HG03457 (cell line): ENCODE data around the gene LAMA1.

Experiments
- ATAC-seq: cut with Tn5 transposase; IDR thresholded peaks from one replicate; pipeline ENCODE4 v1.9.1; 2021; ENCODE audit warnings: moderate number of reproducible peaks; ENCODE audit not compliant: unreplicated experiment

The LAMA1 gene

GRCh38 chr18:7000484-7001096 lies 117.0 kb downstream of the LAMA1 start:
- no peak for ATAC-seq

DNA sequence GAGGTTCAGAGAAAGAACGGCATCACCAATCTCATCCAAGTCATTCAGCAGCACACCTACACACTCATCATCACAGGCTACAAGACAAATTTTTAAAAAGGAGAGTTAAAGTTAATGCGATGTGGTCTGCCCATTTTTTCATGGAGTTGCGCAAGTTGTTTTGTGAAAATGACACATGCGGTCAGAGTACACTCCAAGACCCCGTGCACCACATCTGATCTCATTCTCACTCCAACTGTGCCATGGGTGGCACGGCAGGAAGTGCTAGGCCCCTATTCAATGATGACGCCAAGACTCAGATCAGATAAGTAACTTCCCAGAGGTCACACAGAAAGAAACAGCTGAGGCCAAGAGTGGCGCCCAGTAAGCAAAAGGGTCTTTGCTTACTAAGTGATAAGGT lies 119.8 kb downstream of the LAMA1 start:
- ATAC-seq: no peak

GRCh38 chr18:6994771-6995430 lies 122.7 kb downstream of the LAMA1 start:
- ATAC-seq: no peak

GRCh38 chr18:6994056-6994770 lies 123.4 kb downstream of the LAMA1 start:
- no peak for ATAC-seq

DNA sequence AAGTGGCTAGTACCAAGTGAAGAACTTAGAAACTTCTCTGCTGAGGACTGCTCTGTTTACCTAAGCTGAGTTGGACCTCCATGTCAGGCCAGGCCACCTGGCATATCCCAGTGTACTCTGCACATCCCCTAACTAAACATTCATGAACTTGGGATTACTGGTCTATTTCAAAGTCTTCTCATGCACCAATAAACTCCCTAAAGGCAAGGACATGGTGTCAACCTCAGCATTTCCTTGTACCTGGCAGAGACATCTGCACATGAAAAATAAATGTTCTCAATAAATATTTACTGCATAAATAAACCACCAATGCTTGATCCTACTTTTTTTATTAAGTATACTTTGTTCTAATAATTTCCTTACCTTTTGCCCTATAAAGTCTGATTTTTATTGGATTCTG lies 124.8 kb downstream of the LAMA1 start:
- ATAC-seq: no peak

- no peak for ATAC-seq
Measured at GRCh38 chr18:6983366-6983765, 134.2 kb downstream of the LAMA1 start.

DNA sequence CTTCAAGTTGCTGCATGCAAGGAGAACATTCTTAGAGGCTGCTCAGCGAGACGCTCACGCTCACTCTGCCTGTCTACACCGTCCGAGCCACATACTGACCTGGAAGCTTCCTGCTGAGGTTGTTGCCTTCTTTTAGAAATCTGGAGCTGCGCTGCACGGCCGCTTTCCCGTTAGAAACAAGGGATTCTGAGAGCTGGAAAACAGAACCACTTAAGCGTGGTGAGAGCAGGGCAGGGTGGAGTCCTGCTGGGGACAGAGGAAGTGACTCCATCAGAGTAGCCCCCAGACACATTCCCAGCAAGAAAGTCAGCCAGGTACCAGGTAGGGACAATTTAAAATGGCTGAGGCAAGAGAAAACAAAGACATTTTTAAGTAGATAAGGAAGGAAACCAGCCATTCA lies 135.2 kb downstream of the LAMA1 start:
- ATAC-seq: no peak

GRCh38 chr18:6980363-6980762 lies 137.2 kb downstream of the LAMA1 start:
- ATAC-seq: no peak

DNA sequence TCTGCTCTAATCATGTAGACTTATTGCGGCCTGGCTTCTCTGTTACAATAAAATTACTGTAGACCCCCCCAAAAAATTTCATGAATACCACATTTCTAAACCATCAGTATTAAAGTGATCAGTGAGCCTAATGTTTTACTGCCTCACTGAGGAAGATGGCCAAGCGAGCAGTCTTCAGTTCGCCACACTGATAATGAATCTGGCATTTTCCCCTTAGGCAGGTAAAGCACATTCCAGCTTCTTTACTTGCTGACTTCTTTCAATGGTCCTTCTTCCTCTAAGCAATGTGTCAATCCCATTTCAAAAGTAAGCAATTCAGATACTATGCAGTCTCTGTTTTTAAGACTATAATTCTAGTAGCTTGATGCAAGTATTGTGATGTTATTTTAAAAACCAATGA lies 137.6 kb downstream of the LAMA1 start:
- ATAC-seq: no peak

- no peak for ATAC-seq
Measured at GRCh38 chr18:6976935-6977334, 140.7 kb downstream of the LAMA1 start.

DNA sequence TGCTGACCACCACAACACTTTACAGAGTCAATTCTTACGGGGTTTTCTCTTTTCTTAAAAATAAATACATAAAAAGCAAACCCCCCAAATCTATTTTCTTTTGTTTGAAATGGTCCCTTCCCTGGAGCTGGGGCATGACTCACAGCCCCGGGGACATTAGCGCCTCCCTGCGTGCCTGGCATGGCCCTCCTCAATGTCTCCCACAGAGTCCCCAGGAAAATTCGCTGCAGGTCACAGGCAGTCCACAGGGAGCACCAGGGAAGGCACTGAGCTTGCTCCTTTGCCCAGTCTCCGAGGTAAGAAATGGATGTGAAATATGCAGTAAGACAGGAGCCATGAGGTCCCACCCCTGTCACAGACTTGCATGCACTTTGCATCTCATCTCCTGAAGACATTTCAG lies 142.5 kb downstream of the LAMA1 start:
- ATAC-seq: no peak

DNA sequence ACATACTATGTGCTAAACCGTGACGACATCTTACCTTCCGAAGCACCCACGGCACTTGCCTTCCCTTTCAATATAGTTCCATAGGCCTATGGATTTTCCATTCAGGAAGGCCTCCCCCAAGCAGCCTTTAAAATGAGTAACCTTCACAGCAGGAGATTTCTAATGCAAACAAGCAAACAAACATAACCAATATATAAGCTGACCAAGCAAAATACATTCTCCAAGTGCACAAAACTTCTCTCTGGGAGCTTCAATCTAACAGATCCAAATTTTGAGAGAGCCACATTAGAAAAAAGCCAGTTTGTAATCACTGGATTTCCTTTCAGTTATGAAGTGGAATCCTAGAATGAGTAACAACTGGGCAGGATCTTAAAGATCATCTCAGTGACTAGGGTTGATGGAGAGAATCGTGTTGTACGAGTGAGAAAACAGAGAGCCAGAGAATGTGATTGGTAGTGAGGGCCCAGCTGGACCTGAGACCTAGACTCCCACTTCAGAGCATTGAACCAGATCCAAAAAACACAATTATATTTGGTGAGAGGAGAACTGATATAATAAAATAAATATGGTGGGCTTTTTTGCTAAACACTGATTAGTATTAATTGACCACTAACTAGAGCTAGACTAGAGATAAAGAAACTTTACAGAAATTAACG lies 145.6 kb downstream of the LAMA1 start:
- ATAC-seq: no peak

DNA sequence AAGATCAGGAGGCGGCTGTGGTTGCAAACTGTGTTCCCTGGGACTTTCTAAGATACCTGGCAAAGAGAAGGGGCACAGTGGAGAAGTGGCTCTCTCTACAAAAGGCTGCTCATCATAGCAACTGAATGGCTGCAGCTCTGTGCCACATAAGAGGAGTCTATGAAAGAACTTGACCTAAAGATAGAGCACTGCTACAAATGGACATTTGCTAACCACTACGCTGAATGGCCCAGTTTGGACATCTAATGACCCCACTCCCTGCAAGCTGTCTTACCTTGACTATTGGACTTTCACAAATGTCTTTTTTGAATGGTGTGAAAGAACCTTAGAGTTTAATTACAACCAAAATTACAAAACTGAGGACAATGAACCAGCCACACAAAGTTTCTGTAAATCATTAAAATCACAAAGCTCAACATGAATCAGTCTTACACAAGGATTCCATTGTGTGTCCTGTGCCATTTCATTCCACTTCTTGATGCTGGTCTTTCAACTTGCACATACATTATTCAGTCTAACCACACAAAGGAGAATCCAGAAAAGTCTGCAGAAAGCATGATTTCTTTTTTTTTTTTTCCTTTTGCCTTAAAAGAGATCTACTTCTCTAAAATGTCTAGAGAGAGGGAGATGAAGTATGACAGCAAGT lies 154.0 kb downstream of the LAMA1 start:
- no peak for ATAC-seq

- ATAC-seq: no peak
Measured at GRCh38 chr18:6962571-6963451, 154.8 kb downstream of the LAMA1 start.

DNA sequence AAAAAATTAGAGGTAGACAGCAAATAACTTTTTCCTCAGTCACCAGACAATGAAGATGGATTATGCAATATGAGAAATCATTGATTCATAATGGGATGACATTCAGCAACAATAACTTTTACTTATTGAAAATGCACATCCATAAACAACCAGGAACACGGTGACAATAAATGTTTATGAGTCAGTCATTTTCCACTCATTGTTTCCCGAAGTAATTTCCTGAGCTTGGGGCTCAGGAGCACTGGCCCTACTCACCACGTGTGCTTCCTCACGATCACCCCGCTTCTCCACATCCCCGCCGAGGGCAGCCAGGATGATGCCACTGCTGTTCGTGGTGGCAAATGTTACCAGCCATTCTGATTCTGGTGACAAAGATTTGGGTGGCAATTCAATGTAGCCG lies 156.3 kb downstream of the LAMA1 start:
- ATAC-seq: no peak

DNA sequence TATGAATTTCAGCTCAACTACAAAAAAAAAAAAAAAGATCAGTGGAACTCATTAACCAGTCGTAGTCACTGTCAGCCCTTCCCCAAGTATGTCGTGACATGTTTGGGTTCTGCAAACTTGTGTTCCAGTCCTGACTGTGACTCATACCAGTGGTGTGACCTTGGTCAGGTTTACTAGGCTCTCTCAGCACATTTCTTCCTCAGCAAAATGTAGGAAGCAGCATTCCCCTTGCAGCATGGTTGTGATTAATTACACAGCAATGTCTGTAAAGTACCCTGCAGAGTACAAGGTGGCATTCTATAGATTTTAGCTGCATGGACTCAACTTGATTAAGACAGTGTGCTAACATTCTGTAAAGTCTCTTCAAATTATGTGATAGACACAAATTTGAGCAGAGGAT lies 156.9 kb downstream of the LAMA1 start:
- ATAC-seq: no peak

GRCh38 chr18:6960124-6960523 lies 157.5 kb downstream of the LAMA1 start:
- no peak for ATAC-seq

DNA sequence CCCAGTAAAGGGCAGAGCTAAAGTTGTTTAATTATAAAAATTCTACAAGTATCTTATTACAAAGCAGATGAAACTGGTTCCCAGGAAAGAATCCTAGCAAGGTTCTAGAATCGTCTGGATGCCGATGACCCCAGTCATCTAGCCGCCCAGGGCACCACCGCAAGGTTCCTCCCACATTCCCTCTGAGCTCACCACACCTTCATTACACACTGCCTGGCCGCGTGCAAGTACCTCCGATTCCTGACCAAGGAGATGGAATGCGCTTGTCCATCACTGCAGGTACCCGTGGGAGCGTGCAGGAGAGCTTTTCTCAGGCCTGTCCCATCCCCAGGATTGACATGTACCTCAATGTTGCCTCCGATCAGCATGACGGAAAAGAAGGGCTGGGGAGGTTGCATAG lies 158.5 kb downstream of the LAMA1 start:
- no peak for ATAC-seq

DNA sequence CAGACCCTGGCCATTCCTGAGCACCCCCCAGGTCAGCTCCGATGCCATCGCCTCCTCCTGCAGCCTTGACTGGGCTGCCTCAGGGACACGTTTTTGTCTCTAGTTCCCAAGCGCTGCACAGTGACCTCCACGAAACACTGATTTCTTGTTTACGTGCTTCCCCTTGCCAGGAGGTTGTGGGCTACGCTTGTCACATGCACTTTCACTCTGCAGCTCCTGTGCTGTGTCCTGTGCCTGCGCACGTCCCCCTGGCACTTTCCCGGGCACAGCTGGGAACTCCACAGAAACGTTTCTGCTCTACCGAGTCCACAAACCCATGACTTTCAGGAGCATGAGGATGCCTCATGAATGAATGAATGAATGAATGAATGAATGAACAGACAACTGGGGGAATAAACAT lies 160.6 kb downstream of the LAMA1 start:
- no peak for ATAC-seq

DNA sequence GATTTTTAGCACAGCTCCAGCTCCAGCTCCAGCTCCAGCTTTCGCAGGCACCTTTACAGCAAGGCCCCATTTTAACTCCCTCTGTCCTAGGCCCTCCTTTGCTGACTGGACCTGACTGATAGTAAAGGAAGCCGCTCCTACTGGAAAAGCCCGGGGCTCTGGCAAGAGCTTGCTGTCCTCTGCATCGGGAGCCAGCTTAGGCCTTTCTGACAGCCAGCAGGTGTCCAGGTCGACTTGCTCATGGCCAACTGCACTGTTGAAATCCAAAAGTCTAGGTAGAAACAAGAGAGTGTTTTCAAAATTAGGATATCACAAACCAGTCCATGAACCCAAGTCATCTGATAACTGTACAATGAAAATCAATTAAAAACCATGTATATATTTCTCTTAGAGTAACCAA lies 161.1 kb downstream of the LAMA1 start:
- ATAC-seq: no peak
